ENCODE results near the gene RAB10. TPM values are rescaled to one million over a fixed set of nuclear protein-coding genes. Genes with fewer than 3 reads are reported as not detected.

The RAB10 gene
- total RNA-seq, 1 experiment from 2014 or later, result 130 TPM

DNA sequence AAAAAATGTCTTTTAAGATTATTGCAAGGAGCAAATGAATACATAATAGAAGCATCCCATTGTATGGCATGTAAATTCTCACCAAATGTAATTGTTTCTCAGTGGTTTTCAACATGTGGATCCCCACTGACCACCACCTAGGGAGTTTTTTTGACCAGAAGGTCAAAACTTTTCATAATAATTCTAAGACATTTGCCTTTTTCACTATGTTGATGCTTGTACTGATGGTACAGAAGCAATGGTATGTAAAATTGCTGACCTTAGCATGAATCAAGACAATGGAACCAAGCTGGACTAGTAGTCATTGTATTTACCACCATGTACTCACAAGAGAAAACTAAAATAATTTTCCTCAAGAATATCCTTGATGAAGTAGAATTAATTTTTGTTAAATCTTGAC, 36.8 kb downstream of the RAB10 start:
- H4K91ac ChIP-seq (ENCODE audit: insufficient read length, low read depth, low read length), result no peak overlapping the region
- peaks cover 0 to 7% (median 0%) of the 10 kb centered on the region in 3 experiments; a peak in 3 of 7 replicates for H3K36me3 Mint-ChIP-seq (ENCODE audit: insufficient read depth in 1 of 3, low read depth in 3 of 3)
- no peak overlapping the region for H3T11ph ChIP-seq (ENCODE audit: low read length)
- no peak overlapping the region for H2AK5ac ChIP-seq (ENCODE audit: insufficient read length, low read length)
- H3K23ac ChIP-seq (ENCODE audit: insufficient read length, low read depth, low read length), result no peak overlapping the region
- H2BK12ac ChIP-seq (ENCODE audit: insufficient read length, low read depth, low read length), result no peak overlapping the region
- peaks cover 8% of the 10 kb centered on the region; the same call in 1 of the 2 replicates for H3K4me1 ChIP-seq (ENCODE audit: insufficient read depth, low read length)
- H3K23me2 ChIP-seq (ENCODE audit: insufficient read length, low read depth, low read length, poor library complexity, severe bottlenecking), result no peaks in the 10 kb centered on the region
- peaks cover 24% of the 10 kb centered on the region for H3K79me2 ChIP-seq (ENCODE audit: insufficient read depth, low read length)
- H2AFZ ChIP-seq (ENCODE audit: low read length), result no peak overlapping the region
- no peak overlapping the region for H2BK120ac ChIP-seq (ENCODE audit: low read depth, low read length, poor library complexity, severe bottlenecking)
- no peak overlapping the region for H4K5ac ChIP-seq (ENCODE audit: insufficient read length, low read depth, low read length)
- H2BK5ac ChIP-seq (ENCODE audit: insufficient read length, low read length), result no peak overlapping the region
- H3K9ac ChIP-seq (ENCODE audit: extremely low read depth, insufficient read length, low read length), result no peak overlapping the region
- no peak overlapping the region for H3K4me3 Mint-ChIP-seq
- H3K4me1 Mint-ChIP-seq, result peaks cover 66 to 69% of the 10 kb centered on the region in 2 experiments
- no peak overlapping the region for H3K27ac ChIP-seq (ENCODE audit: insufficient read length, low read depth, low read length)
- TF ChIP-seq CTCF (conservative IDR thresholded peaks at IDR 0.05), result no peak
- H3K9me3 Mint-ChIP-seq, result no peaks in the 10 kb centered on the region
- no peak for DNase-seq
- no peak overlapping the region for H4K8ac ChIP-seq (replicated peaks; ENCODE audit: insufficient read length, low read depth, low read length)
- H3K14ac ChIP-seq (ENCODE audit: insufficient read depth, low read length), result no peak overlapping the region
- H3K27ac Mint-ChIP-seq, result no peak overlapping the region
- no peak overlapping the region for H3K4ac ChIP-seq (ENCODE audit: low read depth, low read length)
- no peak overlapping the region for H3K4me2 ChIP-seq (ENCODE audit: insufficient read depth, insufficient read length, low read length)
- H3K27me3 Mint-ChIP-seq (ENCODE audit: low read depth), result no peaks in the 10 kb centered on the region
- no peak overlapping the region for H3K18ac ChIP-seq (ENCODE audit: insufficient read length, low read depth, low read length)
- no peak overlapping the region for H2BK20ac ChIP-seq (ENCODE audit: low read depth, low read length, poor library complexity, severe bottlenecking)
- H3K27me3 ChIP-seq (ENCODE audit: insufficient read depth, low read length), result no peaks in the 10 kb centered on the region
- H3K56ac ChIP-seq (ENCODE audit: insufficient read length, low read depth, low read length), result no peak overlapping the region
- H4K20me1 ChIP-seq (ENCODE audit: control insufficient read depth, insufficient read depth, insufficient read length), result no peaks in the 10 kb centered on the region
- no peaks in the 10 kb centered on the region for H3K9me3 ChIP-seq (ENCODE audit: control insufficient read depth, low read depth, low read length)
- peaks cover 6% of the 10 kb centered on the region for H3K79me1 ChIP-seq (ENCODE audit: insufficient read depth, low read depth, low read length, poor library complexity, severe bottlenecking)
- H2BK15ac ChIP-seq (ENCODE audit: low read depth, low read length), result no peak overlapping the region

Data from H9 (cell line).